ENCODE data around the gene TRIM13.
"Not testable (repeated sequence)": the region's sequence is repeated elsewhere in the genome, so short reads cannot be mapped to it uniquely, and the experiment has no call there.

Gene TRIM13, protein sequence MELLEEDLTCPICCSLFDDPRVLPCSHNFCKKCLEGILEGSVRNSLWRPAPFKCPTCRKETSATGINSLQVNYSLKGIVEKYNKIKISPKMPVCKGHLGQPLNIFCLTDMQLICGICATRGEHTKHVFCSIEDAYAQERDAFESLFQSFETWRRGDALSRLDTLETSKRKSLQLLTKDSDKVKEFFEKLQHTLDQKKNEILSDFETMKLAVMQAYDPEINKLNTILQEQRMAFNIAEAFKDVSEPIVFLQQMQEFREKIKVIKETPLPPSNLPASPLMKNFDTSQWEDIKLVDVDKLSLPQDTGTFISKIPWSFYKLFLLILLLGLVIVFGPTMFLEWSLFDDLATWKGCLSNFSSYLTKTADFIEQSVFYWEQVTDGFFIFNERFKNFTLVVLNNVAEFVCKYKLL

GRCh38 chr13:49996951-49997895 is at the start of gene TRIM13:
TRIM13 (plus strand) TSS chr13:49997042; CDS start chr13:50011941, 14,899 bp downstream.
- peak; percentile 69 for DNase-seq (ENCODE audit: low spot score)

DNA sequence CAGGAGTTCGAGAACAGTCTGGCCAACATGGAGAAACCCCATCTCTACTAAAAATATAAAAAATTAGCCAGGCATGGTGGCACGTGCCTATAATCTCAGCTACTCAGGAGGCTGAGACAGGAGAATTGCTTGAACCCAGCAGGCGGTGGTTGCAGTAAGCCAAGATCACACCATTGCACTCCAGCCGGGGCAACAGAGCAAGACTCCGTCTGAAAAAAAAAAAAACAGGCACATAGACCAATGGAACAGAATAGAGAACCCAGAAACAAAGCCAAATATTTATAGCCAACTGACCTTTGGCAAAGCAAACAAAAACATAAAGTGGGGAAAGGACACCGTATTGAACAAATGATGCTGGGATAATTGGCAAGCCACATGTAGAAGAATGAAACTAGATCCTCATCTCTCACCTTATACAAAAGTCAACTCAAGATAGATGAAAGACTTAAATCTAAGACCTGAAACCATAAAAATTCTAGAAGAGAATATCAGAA is 48.0 kb upstream of the TRIM13 start:
- not testable (repeated sequence) for DNase-seq (ENCODE audit: low spot score)

DNA sequence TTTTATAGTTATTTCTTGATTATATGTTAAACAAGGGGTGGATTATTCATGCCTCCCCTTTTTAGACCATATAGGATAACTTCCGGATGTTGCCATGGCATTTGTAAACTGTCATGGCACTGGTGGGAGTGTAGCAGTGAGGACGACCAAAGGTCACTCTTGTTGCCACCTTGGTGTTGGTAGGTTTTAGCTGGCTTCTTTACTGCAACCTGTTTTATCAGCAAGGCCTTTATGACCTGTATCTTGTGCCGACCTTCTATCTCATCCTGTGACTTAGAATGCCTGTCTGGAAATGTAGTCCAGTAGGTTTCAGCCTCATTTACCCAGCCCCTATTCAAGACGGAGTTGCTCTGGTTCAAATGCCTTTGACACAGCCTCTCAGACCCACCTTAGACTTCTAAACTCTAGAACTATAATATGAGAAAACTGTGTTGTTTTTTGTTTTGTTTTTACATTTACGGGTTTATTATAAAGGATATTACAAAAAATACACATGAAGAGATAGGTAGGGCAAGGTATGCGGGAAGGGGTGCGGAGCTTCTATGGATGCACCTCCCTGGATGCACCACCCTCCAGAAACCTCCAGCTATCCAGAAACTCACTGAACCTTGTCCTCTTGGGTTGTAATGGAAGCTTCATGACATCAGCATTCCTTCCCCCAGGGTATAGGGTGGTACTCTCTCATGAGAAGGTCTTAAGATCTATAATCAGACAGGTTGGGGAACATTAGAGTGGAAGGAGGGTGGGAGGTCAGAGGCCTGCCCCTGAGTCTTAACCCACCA is 44.9 kb upstream of the TRIM13 start:
- no peak for DNase-seq (ENCODE audit: low spot score)

- DNase-seq (ENCODE audit: low spot score): no peak
Observed at GRCh38 chr13:49953560-49953959, 43.3 kb upstream of the TRIM13 start.

- DNase-seq (ENCODE audit: low spot score): no peak
Observed at GRCh38 chr13:49954674-49955455, 42.0 kb upstream of the TRIM13 start.

- no peak for DNase-seq (ENCODE audit: low spot score)
Observed at GRCh38 chr13:49956131-49956530, 40.7 kb upstream of the TRIM13 start.

GRCh38 chr13:49958321-49958720 is 38.5 kb upstream of the TRIM13 start:
- DNase-seq (ENCODE audit: low spot score): no peak

GRCh38 chr13:49967456-49967855 is 29.4 kb upstream of the TRIM13 start:
- no peak for DNase-seq (ENCODE audit: low spot score)

GRCh38 chr13:49972709-49973108 is 24.1 kb upstream of the TRIM13 start:
- no peak for DNase-seq (ENCODE audit: low spot score)

DNA sequence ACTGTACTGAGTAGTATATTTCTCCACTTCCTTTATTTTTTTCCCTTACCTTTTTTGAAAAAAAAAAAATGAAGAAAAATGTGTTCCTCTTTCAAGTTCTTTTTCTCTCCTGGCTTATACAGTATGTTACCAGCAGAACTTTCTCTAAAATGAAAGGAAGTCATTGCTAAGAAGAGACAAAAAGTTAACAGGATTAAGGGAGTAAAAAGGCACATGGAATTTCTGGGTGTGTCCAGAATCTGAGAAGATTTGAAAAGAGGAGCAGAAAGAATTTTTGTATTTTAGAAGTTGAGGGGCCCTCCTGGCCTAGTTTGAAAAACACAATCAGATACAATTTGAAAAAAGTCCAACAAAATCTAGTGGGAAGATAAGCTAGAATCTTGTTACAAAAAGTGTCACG is 21.0 kb upstream of the TRIM13 start:
- no peak for DNase-seq (ENCODE audit: low spot score)

DNA sequence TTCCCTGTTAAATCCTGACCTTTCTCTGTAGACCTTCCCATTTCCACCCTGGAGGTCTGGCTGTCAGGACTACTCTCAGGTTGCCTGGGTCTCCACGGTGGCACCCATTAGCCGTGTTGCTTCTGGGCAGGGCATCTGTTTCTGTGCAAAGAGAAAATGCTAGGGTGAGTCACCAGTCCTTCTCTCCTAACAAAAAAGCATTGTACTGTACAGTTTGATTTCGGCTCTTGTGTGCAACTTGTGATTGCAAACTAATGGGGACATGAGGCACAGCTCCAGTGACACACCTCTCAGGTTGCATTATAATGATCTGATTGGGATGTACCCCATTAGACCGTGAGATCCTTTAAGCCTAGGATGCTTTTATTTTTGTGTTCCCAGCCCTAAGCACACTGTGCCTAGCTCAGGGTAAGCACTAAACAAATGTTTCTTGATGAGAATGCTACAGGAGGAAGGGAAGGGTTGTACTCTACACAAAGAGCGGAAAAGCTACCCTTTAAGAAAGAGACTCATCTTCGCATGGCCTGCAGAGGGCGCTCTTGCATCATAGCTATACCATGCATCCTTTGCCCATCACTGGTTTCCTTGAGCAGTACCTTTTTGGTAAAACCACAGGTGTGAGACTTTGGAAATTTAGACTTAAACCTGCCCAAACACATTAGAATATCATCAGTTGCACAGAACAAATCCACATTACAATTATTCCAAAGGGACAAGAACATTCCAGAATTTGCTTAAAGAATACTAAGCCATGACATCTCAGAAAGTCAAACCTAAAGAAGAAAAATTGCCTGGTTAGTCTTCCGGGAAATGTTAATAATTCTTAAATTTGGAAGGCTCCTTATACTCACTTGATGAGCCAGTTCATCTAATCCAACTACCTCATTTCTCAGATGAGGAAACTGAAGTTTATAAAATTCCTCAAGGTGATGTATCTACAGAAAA is 20.3 kb upstream of the TRIM13 start:
- peak; percentile 46 for DNase-seq (ENCODE audit: low spot score)

DNA sequence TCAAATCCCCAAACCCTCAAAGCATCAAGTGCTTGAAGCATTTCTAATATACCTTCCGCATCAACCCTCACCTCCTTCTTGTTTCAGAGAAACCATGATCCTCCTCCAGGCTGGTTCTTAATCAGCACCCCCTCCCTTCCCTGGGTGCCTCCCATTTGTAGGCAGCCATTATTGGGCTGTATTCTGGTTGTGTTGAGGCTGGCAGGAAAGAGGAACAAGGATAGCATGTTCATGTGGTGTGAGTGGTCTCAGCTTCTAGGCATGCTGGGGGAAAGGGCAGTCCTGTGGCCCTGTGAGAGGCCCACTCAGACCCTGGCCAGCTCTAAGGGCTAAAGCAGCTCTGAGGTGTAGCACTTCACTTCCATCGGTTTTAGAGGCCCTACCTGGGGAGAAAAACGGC is 18.9 kb upstream of the TRIM13 start:
- DNase-seq (ENCODE audit: low spot score): no peak

DNA sequence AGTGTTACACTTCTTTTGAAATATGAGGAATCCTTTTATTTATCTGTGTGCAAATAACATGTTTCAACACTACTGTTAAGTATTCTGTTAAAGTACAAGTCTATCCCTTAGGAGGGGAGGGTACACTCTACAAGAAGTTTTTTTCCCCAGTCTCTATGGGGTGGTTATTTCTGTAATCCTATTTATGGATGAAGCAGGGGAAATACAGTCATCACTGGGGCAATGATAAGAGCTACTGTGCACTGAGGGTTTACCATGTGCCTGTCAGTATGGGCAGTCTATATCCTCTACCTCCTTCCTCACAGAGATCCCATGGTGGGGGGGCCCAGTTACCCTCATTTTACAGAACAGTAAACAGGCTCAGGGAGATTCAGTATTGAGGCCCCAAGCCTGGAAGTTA is 16.6 kb upstream of the TRIM13 start:
- no peak for DNase-seq (ENCODE audit: low spot score)

GRCh38 chr13:49985129-49985528 is 11.7 kb upstream of the TRIM13 start:
- DNase-seq (ENCODE audit: low spot score): no peak

DNA sequence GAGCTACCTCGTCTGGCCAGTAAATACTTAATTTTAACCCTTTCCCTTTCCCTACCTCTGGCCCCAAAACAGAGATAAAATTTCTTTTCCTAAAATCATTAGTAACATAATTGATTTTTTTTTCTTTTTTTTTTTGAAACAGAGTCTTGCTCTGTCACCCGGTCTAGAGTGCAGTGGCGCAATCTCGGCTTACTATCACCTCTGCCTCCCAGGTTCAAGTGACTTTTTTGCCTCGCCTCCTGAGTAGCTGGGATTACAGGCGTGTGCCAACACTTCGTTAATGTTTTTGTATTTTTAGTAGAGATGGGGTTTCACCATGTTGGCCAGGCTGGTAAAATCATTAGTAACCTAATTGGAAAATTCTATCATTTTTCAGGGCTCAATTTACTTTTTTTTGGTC is 10.4 kb upstream of the TRIM13 start:
- DNase-seq (ENCODE audit: low spot score): no peak

- DNase-seq (ENCODE audit: low spot score): not testable (repeated sequence)
Observed at GRCh38 chr13:49990612-49991011, 6.2 kb upstream of the TRIM13 start.

- no peak for DNase-seq (ENCODE audit: low spot score)
Observed at GRCh38 chr13:49993111-49993510, 3.7 kb upstream of the TRIM13 start.

- DNase-seq (ENCODE audit: low spot score): no peak
Observed at GRCh38 chr13:49993666-49994065, 3.2 kb upstream of the TRIM13 start.

DNA sequence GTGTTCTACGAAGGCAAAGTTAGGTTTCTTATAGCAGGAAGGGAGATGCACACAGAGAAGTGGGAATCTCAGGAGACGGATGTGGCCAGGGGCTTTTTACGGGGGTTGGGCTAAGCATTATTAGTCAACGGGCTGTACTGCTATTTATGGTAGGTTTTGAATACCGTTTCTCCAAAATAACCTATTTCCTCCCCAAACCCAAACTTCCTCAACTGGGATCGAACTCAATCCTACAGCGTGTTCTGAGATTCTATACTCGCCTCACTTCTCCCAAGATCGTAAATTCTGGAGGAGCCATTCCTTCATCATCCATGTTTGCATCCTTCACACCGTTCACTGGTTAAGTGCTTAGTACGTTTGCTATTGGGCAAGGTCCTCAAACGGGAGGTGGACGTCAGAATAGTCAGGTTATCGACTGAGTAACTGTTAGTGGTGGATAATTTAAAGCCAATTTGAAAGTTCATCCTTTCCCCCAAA is 1.2 kb upstream of the TRIM13 start:
- DNase-seq (ENCODE audit: low spot score): no peak
